SK-N-SH (cell line): Measurements from ENCODE around the gene ST3GAL2.

Source experiments
- CHD2 ChIP-seq: fragments of 150-350 bp; IDR thresholded peaks from 2 replicates; pipeline ENCODE4 v1.6.1; 2018; ENCODE audit warnings: low read length; ENCODE audit not compliant: partially characterized antibody
- EZH2phosphoT487 ChIP-seq: fragments of 200-600 bp; sonication (generic); IDR thresholded peaks from 2 replicates; pipeline ENCODE4 v1.6.1; 2017; ENCODE audit warnings: low read depth, mixed run types, mild to moderate bottlenecking, antibody characterized with exemption, moderate library complexity, borderline replicate concordance
- NFIC ChIP-seq: IDR thresholded peaks from 2 replicates; pipeline ENCODE4 v1.4.0; 2012; ENCODE audit warnings: borderline replicate concordance

DNA sequence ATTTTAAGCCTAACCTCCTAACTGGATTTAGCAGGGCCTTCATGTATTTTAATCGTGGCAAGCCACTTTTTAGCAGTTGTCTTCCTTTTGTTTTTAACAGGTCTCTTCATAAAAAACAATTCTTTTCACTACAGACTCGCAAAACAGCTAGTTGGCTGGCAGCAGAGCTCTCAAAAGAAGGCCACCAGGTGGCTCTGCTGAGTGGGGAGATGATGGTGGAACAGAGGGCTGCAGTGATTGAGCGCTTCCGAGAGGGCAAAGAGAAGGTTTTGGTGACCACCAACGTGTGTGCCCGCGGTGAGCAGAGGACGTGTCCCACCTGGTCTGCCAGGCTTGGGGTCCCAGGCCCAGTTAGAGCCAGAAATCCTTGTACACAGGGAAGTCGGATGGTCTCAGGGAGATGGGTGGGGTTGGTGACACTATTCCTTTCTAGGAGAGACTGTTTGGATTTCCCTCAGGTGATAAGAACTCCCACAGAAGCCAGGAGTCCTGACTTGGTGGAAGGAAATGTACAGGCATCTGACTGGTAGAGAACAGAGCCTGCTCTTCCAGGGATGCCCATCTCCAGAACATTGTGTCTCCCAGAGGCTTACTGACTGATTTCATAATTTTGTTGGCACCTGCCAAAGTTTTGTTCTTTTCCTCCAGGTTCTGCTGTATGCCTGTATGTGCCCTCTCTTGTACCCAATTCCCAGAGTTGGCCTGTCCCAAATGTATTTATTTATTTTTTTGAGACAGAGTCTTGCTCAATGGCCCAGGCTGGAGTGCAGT lies 107.1 kb downstream of the ST3GAL2 start:
- TF ChIP-seq EZH2phosphoT487 (no peak), NFIC (no peak), CHD2 (no peak)
